Fibroblast of lung (primary cell): ENCODE data around the gene TAS2R39. TPM values are rescaled to one million over a fixed set of nuclear protein-coding genes. Genes with fewer than 3 reads are reported as not detected.

ENCODE experiments used
- DNase-seq, 2 donors: peaks; one replicate each; pipeline versions ENCODE4 v3.0.0 to v3.0.0-alpha.2; 2010; ENCODE audit warnings: low read depth in 2 of 2
- H2AFZ ChIP-seq: 2 replicates; pipeline ENCODE4 v1.5.1; 2012; ENCODE audit warnings: low read length, control low read depth, inconsistent platforms
- H3K27ac ChIP-seq: 2 replicates; pipeline ENCODE4 v1.5.1; 2011; ENCODE audit warnings: low read length, control low read depth; ENCODE audit not compliant: insufficient read depth
- H3K27me3 ChIP-seq: 2 replicates; pipeline ENCODE4 v1.5.1; 2011; ENCODE audit warnings: mild to moderate bottlenecking, low read length; ENCODE audit not compliant: control insufficient read depth, insufficient read depth
- H3K36me3 ChIP-seq: 2 replicates; pipeline ENCODE4 v1.5.1; 2011; ENCODE audit warnings: low read length; ENCODE audit not compliant: control insufficient read depth, insufficient read depth
- H3K4me1 ChIP-seq: 2 replicates; pipeline ENCODE4 v1.5.1; 2011; ENCODE audit warnings: low read length; ENCODE audit not compliant: control insufficient read depth, insufficient read depth; ENCODE audit errors: extremely low read depth
- H3K4me2 ChIP-seq: 2 replicates; pipeline ENCODE4 v1.5.1; 2011; ENCODE audit warnings: low read length, control low read depth; ENCODE audit not compliant: insufficient read depth; ENCODE audit errors: extremely low read depth
- H3K4me3 ChIP-seq, 4 experiments: fragments of 200-600 bp in 1 of 4; sonication (generic) in 1 of 4; replicated peaks in 1 of 4; 2 replicates each; pipeline ENCODE4 v1.5.1; 2011 to 2016; ENCODE audit warnings: low read length in 4 of 4, low read depth in 3 of 4, mild to moderate bottlenecking in 3 of 4, control low read depth in 2 of 4, inconsistent platforms in 1 of 4, mixed read lengths in 1 of 4; ENCODE audit not compliant: insufficient read depth in 1 of 4; ENCODE audit errors: control extremely low read depth in 1 of 4
- H3K79me2 ChIP-seq: 2 replicates; pipeline ENCODE4 v1.5.1; 2012; ENCODE audit warnings: mild to moderate bottlenecking, low read length, inconsistent platforms; ENCODE audit not compliant: control insufficient read depth, insufficient read depth
- H3K9ac ChIP-seq: 2 replicates; pipeline ENCODE4 v1.5.1; 2011; ENCODE audit warnings: mild to moderate bottlenecking, low read length, control low read depth; ENCODE audit not compliant: insufficient read depth
- H3K9me3 ChIP-seq: 2 replicates; pipeline ENCODE4 v1.5.1; 2012; ENCODE audit warnings: low read depth, low read length; ENCODE audit not compliant: control insufficient read depth, insufficient read depth
- H4K20me1 ChIP-seq: 2 replicates; pipeline ENCODE4 v1.5.1; 2011; ENCODE audit warnings: low read length; ENCODE audit not compliant: control insufficient read depth, insufficient read depth; ENCODE audit errors: extremely low read depth
- EZH2 ChIP-seq: IDR thresholded peaks from 2 replicates; pipeline ENCODE4 v1.5.1; 2012; ENCODE audit warnings: low read length, control low read depth, mild to moderate bottlenecking; ENCODE audit errors: missing control alignments
- polyA plus RNA-seq, 2 donors: library from polyadenylated mRNA; depleted of rRNA in 1 of 2; stranded (reverse) in 1 of 2; unstranded in 1 of 2; fragments of >200 nt; gene quantifications; 2 replicates each; pipeline ENCODE4 v1.2.1, GENCODE V29; 2011 to 2012; ENCODE audit warnings: missing spikeins in 1 of 2
- total RNA-seq: library from RNA; depleted of rRNA; stranded (reverse); fragments of >200 nt; gene quantifications from 2 replicates; pipeline ENCODE4 v1.2.1, GENCODE V29; 2014
- TF ChIP-seq, protein P1 (sequence below), 2 donors: IDR thresholded peaks in 1 of 2; conservative IDR thresholded peaks in 1 of 2; 1 replicate in 1 of 2; 2 replicates in 1 of 2; pipeline ENCODE4 v1.5.1; 2011 to 2012; ENCODE audit warnings: low read length in 2 of 2, control low read depth in 1 of 2, inconsistent platforms in 1 of 2, low read depth in 1 of 2, mild to moderate bottlenecking in 1 of 2

TAS2R39 gene
- total and polyA plus RNA-seq, 2 donors (not counting 1 experiment from before 2014, with no cell fraction given), result not detected

- DNase-seq, result no peak
- H3K9ac ChIP-seq, result no peak overlapping the region
These were observed 1.9 kb upstream of the TAS2R39 start for GRCh38 chr7:143181349-143181748.

GRCh38 chr7:143185551-143185950 is 2.3 kb downstream of the TAS2R39 start:
- no peaks in the 10 kb centered on the region for H3K79me2 ChIP-seq
- no peaks in the 10 kb centered on the region for H3K27me3 ChIP-seq
- no peak overlapping the region for H3K9ac ChIP-seq
- H3K27ac ChIP-seq, result no peak overlapping the region
- no peaks in the 10 kb centered on the region for H3K36me3 ChIP-seq
- no peaks in the 10 kb centered on the region for H4K20me1 ChIP-seq
- TF ChIP-seq, protein P1, sequence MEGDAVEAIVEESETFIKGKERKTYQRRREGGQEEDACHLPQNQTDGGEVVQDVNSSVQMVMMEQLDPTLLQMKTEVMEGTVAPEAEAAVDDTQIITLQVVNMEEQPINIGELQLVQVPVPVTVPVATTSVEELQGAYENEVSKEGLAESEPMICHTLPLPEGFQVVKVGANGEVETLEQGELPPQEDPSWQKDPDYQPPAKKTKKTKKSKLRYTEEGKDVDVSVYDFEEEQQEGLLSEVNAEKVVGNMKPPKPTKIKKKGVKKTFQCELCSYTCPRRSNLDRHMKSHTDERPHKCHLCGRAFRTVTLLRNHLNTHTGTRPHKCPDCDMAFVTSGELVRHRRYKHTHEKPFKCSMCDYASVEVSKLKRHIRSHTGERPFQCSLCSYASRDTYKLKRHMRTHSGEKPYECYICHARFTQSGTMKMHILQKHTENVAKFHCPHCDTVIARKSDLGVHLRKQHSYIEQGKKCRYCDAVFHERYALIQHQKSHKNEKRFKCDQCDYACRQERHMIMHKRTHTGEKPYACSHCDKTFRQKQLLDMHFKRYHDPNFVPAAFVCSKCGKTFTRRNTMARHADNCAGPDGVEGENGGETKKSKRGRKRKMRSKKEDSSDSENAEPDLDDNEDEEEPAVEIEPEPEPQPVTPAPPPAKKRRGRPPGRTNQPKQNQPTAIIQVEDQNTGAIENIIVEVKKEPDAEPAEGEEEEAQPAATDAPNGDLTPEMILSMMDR (conservative IDR thresholded peaks at IDR 0.05 in 1 of 2, IDR thresholded peaks at IDR 0.05 in 1 of 2; ENCODE audit: low read depth in 1 of 2, low read length in 2 of 2), result no peak
- no peak for TF ChIP-seq EZH2
- H3K4me2 ChIP-seq, result no peak overlapping the region
- H3K4me1 ChIP-seq, result no peaks in the 10 kb centered on the region
- DNase-seq, result no peak
- H2AFZ ChIP-seq, result no peak overlapping the region
- no peak overlapping the region for H3K4me3 ChIP-seq
- H3K9me3 ChIP-seq, result no peaks in the 10 kb centered on the region

More at GRCh38 chr7:143181349-143181748, 1.9 kb upstream of the TAS2R39 start:
- H3K36me3 ChIP-seq, result no peaks in the 10 kb centered on the region
- no peak overlapping the region for H3K27ac ChIP-seq
- H3K4me3 ChIP-seq, result no peak overlapping the region
- no peaks in the 10 kb centered on the region for H3K4me1 ChIP-seq
- H3K9me3 ChIP-seq, result no peaks in the 10 kb centered on the region
- no peaks in the 10 kb centered on the region for H4K20me1 ChIP-seq
- H3K79me2 ChIP-seq, result no peaks in the 10 kb centered on the region
- no peak overlapping the region for H3K4me2 ChIP-seq
- TF ChIP-seq EZH2, result no peak
- no peak overlapping the region for H2AFZ ChIP-seq
- H3K27me3 ChIP-seq, result no peaks in the 10 kb centered on the region

DNA sequence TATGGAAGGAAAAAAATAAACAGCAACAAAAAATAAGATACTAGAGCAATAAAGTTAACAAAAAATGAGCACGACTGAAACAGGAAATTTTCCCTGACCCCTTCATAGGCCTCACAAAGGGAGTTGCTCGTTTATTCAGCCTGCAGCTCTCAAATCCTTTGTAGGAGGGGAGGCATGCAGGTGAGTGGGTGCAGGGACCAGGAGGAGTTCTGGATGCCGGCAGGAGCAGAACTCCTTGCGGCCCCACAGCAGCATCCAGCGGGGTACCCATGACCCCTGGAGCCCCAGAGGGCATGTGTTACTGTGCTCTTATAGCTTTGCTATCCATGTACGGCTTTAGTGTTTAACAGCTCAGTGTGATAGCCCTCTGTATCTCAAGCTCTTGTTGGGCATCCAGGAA is 5.8 kb downstream of the TAS2R39 start:
- Histone ChIP-seq H3K36me3 (no peaks in the 10 kb centered on the region), H3K79me2 (no peaks in the 10 kb centered on the region), H3K27me3 (no peaks in the 10 kb centered on the region), H3K4me2 (no peak overlapping the region), H3K4me1 (no peaks in the 10 kb centered on the region), H3K9ac (no peak overlapping the region), H3K4me3 (no peak overlapping the region), H3K9me3 (no peaks in the 10 kb centered on the region), H4K20me1 (no peaks in the 10 kb centered on the region), H2AFZ (no peak overlapping the region), H3K27ac (no peak overlapping the region)
- DNase-seq, result no peak
- no peak for TF ChIP-seq EZH2
- TF ChIP-seq, protein P1 (conservative IDR thresholded peaks at IDR 0.05 in 1 of 2, IDR thresholded peaks at IDR 0.05 in 1 of 2; ENCODE audit: low read depth in 1 of 2, low read length in 2 of 2), result no peak
